ENCODE results near the gene CABP1.

- TF ChIP-seq, protein P1, sequence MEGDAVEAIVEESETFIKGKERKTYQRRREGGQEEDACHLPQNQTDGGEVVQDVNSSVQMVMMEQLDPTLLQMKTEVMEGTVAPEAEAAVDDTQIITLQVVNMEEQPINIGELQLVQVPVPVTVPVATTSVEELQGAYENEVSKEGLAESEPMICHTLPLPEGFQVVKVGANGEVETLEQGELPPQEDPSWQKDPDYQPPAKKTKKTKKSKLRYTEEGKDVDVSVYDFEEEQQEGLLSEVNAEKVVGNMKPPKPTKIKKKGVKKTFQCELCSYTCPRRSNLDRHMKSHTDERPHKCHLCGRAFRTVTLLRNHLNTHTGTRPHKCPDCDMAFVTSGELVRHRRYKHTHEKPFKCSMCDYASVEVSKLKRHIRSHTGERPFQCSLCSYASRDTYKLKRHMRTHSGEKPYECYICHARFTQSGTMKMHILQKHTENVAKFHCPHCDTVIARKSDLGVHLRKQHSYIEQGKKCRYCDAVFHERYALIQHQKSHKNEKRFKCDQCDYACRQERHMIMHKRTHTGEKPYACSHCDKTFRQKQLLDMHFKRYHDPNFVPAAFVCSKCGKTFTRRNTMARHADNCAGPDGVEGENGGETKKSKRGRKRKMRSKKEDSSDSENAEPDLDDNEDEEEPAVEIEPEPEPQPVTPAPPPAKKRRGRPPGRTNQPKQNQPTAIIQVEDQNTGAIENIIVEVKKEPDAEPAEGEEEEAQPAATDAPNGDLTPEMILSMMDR (CRISPR knock-in tag; IDR thresholded peaks at IDR 0.05): no peak
- TF ChIP-seq NFYB (CRISPR knock-in tag; IDR thresholded peaks at IDR 0.05): no peak
- TF ChIP-seq REPIN1 (CRISPR knock-in tag; IDR thresholded peaks at IDR 0.05; ENCODE audit: borderline replicate concordance, low read depth): no peak
- TF ChIP-seq CBX2 (IDR thresholded peaks at IDR 0.05; ENCODE audit: low read depth, low read length): no peak
- no peak for TF ChIP-seq CBX2 (CRISPR knock-in tag; IDR thresholded peaks at IDR 0.05; ENCODE audit: low read depth)
- no peak for TF ChIP-seq EZH2 (conservative IDR thresholded peaks at IDR 0.05; ENCODE audit: low read depth, low read length)
- TF ChIP-seq, protein P2, sequence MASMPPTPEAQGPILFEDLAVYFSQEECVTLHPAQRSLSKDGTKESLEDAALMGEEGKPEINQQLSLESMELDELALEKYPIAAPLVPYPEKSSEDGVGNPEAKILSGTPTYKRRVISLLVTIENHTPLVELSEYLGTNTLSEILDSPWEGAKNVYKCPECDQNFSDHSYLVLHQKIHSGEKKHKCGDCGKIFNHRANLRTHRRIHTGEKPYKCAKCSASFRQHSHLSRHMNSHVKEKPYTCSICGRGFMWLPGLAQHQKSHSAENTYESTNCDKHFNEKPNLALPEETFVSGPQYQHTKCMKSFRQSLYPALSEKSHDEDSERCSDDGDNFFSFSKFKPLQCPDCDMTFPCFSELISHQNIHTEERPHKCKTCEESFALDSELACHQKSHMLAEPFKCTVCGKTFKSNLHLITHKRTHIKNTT (CRISPR knock-in tag; IDR thresholded peaks at IDR 0.05): no peak
- TF ChIP-seq EP300 (IDR thresholded peaks at IDR 0.05; ENCODE audit: low read depth in 2 of 2, low read length in 2 of 2): no peak
- no peak for TF ChIP-seq EP300 (CRISPR knock-in tag; IDR thresholded peaks at IDR 0.05; ENCODE audit: borderline replicate concordance)
Measured at GRCh38 chr12:120647375-120647755, 6.9 kb downstream of the CABP1 start.
